Fibroblast of the aortic adventitia (primary cell): Measurements from ENCODE around the gene PRM3. TPM values are rescaled to one million over a fixed set of nuclear protein-coding genes. Genes with fewer than 3 reads are reported as not detected.

Source experiments
- DNase-seq: peaks from one replicate; pipeline ENCODE4 v3.0.0-alpha.2; 2010; ENCODE audit warnings: low read depth
- H3K4me3 ChIP-seq: 2 replicates; pipeline ENCODE4 v1.5.1; 2011; ENCODE audit warnings: low read depth, mild to moderate bottlenecking, control low read depth, low read length, moderate library complexity
- total RNA-seq: library from RNA; depleted of rRNA; stranded (reverse); fragments of >200 nt; gene quantifications from 2 replicates; pipeline ENCODE4 v1.2.3, GENCODE V29; 2012; ENCODE audit warnings: low replicate concordance
- TF ChIP-seq, protein P1 (sequence below): IDR thresholded peaks from 2 replicates; pipeline ENCODE4 v1.5.1; 2011; ENCODE audit warnings: mild to moderate bottlenecking, low read length, control low read depth, inconsistent platforms; ENCODE audit not compliant: insufficient read depth

Gene PRM3
- total RNA-seq, 1 donor, result not detected

DNA sequence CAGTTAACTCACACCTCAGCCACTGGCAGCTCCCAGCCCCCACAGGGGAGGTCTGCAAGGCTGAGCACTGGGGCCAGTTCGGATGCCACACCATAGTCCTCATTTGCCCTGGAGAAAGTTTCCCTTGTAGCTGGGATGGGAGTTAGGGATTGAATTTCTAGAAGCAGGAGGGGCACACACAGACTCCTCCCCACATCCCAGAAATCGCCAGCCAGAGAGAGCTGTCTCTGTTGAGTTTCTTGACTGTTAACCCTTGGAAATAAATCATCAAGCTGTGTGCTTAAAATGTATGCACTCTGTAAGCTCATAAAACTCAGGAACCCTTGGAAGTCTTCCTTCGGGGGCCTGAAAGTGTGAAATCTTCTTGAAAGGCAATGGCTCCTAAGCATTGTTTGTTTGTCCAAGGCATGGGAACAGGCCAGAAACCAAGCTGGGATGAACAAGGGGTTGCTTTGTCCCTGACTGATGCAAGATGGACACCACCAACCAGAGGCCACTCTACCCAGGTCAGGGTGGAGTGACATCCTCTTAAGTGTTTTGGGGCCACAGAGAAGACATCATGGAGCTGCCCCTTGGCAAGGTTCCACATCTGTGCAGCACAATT, 394 bp upstream of the PRM3 start:
- no peak overlapping the region for H3K4me3 ChIP-seq
- DNase-seq, result no peak
- TF ChIP-seq, protein P1, sequence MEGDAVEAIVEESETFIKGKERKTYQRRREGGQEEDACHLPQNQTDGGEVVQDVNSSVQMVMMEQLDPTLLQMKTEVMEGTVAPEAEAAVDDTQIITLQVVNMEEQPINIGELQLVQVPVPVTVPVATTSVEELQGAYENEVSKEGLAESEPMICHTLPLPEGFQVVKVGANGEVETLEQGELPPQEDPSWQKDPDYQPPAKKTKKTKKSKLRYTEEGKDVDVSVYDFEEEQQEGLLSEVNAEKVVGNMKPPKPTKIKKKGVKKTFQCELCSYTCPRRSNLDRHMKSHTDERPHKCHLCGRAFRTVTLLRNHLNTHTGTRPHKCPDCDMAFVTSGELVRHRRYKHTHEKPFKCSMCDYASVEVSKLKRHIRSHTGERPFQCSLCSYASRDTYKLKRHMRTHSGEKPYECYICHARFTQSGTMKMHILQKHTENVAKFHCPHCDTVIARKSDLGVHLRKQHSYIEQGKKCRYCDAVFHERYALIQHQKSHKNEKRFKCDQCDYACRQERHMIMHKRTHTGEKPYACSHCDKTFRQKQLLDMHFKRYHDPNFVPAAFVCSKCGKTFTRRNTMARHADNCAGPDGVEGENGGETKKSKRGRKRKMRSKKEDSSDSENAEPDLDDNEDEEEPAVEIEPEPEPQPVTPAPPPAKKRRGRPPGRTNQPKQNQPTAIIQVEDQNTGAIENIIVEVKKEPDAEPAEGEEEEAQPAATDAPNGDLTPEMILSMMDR, result no peak

DNA sequence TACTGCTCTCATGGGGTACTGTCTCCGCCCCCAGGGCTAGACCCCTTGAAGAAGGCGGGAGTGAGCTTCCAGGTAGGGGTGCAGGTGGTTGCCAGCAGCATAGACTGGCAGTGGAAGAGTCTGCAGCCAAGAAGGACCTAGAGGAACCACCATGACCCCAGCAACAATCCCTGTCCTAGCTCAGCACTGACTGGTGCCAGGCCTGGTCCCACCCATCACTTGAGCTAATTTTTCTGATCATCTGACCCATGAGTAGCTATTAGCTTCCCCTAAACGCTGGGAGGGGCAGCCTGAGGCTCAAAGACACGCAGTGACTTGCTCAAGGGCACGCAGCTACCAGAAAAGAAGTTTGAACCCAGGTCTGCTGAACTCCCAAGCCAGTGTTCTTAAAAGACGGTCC, 945 bp downstream of the PRM3 start:
- H3K4me3 ChIP-seq, result no peak overlapping the region
- no peak for DNase-seq
- TF ChIP-seq, protein P1, result no peak

DNA sequence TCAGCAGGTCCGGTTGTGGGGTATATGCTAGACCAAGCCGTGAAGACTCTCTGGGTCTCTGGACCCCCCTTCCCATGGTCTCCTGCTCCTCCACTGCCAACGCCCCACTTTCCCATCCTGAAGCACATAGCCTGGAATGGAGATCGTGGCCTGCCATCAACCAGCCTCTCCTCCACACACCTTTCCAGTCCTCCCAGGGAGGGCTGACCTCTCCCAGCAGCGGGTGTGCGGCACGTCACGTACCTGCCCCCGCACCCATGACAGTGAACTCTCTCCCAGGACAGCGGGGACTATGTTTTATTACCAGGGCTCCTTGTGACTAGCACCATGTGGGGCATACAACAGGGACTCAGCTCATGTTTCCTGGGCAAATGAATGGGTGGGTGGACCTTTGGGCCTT, 1.8 kb downstream of the PRM3 start:
- TF ChIP-seq, protein P1, result no peak
- H3K4me3 ChIP-seq, result no peak overlapping the region
- no peak for DNase-seq

DNA sequence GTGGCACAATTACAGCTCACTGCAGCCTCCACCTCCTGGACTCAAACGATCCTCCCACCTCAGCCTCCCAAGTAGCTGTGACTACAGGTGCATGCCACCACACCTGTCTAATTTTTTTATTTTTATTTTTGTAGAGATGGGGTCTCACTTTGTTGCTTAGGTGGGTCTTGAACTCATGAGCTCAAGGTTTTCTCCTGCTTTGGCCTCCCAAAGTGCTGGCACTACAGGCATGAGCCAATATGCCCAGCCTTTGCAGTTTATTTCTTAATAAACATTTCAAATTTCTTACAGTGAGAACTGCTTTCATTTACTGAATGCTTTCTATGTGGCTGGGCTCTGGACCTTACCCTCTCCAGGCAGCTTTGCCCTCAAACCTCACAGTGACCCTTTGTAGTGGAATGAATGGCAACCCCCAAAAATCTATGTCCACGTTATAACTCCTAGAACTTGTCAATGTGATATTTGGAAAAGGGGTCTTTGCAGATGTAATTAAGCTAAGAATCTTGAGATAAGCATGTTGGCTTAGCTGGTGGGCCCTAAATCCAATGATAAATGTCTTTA, 2.7 kb downstream of the PRM3 start:
- TF ChIP-seq, protein P1, result no peak
- no peak for DNase-seq
- no peak overlapping the region for H3K4me3 ChIP-seq

DNA sequence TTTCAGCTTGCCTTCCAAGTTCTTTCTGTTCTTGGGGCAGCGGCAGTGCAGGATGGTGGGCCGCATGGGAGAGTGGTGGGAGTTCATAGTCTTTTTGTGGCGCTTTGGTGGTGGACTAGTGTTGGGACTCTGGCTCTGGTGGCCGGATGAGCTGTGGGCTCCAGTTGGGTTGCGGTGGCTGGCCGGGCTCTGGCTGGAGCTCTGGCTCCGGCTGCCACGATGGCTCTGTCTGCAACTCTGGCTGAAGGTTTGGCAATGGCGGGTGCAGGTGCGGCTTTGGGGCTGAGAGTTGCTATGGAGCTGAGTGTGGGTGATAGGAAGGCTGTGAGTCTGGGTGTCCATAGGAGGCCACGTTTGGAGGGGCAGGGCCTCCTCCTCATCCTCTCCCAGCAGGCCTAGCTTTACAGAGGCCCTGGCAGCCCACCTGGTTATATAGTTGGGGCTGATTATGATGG, 4.5 kb downstream of the PRM3 start, which contains the start of gene TNP2:
Gene TNP2, minus strand, starts transcription at position 405 of the 455 bp plus-strand sequence. Its CDS starts 63 bp downstream, at position 342.
- TF ChIP-seq, protein P1, result no peak
- H3K4me3 ChIP-seq, result no peak within 1 kb of the TSS
- DNase-seq, result no peak

DNA sequence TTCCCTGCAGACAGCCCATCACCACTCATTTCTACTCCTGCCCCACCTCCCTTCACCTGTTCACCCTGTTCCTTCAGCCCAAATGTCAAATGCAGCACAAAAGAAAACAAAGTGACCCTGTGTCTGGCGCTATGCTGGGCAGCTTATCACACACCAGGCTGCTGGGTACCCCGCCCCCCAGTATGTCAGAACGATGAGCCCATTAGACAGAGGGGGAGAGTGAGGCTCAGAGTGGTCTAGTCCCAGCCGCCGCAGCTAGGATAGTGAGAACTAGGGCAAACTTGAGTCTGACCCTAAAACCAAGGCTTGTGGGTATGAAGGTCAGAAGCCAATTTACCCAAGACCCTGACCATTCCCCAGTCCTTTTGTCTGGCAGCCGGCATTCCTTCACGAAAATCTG, 8.3 kb downstream of the PRM3 start:
- H3K4me3 ChIP-seq, result no peak overlapping the region
- no peak for DNase-seq
- TF ChIP-seq, protein P1, result no peak
